NK-92 (cell line): ENCODE data around the gene CD209.

Experiments used
- DNase-seq: peaks from one replicate; lab custom pipeline; 2025; ENCODE audit not compliant: unreplicated experiment; lab: John Stamatoyannopoulos, UW

Gene CD209

GRCh38 chr19:7739211-7739755, 8.1 kb downstream of the CD209 start:
- DNase-seq = no peak

- DNase-seq = no peak
Measured at GRCh38 chr19:7738023-7738422, 9.3 kb downstream of the CD209 start.

- no peak for DNase-seq
Measured at GRCh38 chr19:7737215-7737614, 10.1 kb downstream of the CD209 start.

- no peak for DNase-seq
Measured at GRCh38 chr19:7736148-7736547, 11.2 kb downstream of the CD209 start.

GRCh38 chr19:7734220-7735203, 12.8 kb downstream of the CD209 start:
- no peak for DNase-seq

- no peak for DNase-seq
Measured at GRCh38 chr19:7733376-7733775, 14.0 kb downstream of the CD209 start.

- no peak for DNase-seq
Measured at GRCh38 chr19:7732045-7732444, 15.3 kb downstream of the CD209 start, which contains the start of gene CLEC4G. Gene CLEC4G (minus strand): TSS chr19:7732110. CDS start chr19:7732102, 8 bp downstream.

- DNase-seq = no peak
Measured at GRCh38 chr19:7731615-7732014, 15.7 kb downstream of the CD209 start.

- DNase-seq = no peak
Measured at GRCh38 chr19:7731218-7731595, 16.1 kb downstream of the CD209 start.

GRCh38 chr19:7730286-7731217, 16.8 kb downstream of the CD209 start:
- DNase-seq = no peak

- DNase-seq = no peak
Measured at GRCh38 chr19:7729831-7730285, 17.5 kb downstream of the CD209 start.

GRCh38 chr19:7729211-7729610, 18.1 kb downstream of the CD209 start:
- DNase-seq = no peak

- no peak for DNase-seq
Measured at GRCh38 chr19:7725791-7726190, 21.5 kb downstream of the CD209 start.

GRCh38 chr19:7722231-7722651, 25.1 kb downstream of the CD209 start:
- DNase-seq = no peak

- no peak for DNase-seq
Measured at GRCh38 chr19:7720351-7720750, 27.0 kb downstream of the CD209 start.

GRCh38 chr19:7718668-7719067, 28.7 kb downstream of the CD209 start:
- no peak for DNase-seq

GRCh38 chr19:7716762-7717161, 30.6 kb downstream of the CD209 start:
- no peak for DNase-seq

GRCh38 chr19:7715671-7716070, 31.7 kb downstream of the CD209 start:
- DNase-seq = no peak

GRCh38 chr19:7710616-7711015, 36.7 kb downstream of the CD209 start:
- DNase-seq = no peak

- no peak for DNase-seq
Measured at GRCh38 chr19:7709932-7710460, 37.3 kb downstream of the CD209 start.

GRCh38 chr19:7706955-7707456, 40.3 kb downstream of the CD209 start:
- no peak for DNase-seq
